Stimulated activated CD4-positive, alpha-beta T cell treated with anti-CD3 and anti-CD28 coated beads, Interleukin-15, amount 100 ng/mL, for 48 hours (primary cell): Measurements from ENCODE around the gene C1D.

Source experiments
- DNase-seq, 2 donors: peaks; one replicate each; pipeline ENCODE4 v3.0.0-alpha.2; 2020; ENCODE audit warnings: low read depth in 2 of 2

The C1D gene

GRCh38 chr2:68057658-68058396 lies 5.0 kb downstream of the C1D start:
- no peak for DNase-seq

- DNase-seq: no peak
Observed at GRCh38 chr2:68052717-68053422, 9.9 kb downstream of the C1D start.

DNA sequence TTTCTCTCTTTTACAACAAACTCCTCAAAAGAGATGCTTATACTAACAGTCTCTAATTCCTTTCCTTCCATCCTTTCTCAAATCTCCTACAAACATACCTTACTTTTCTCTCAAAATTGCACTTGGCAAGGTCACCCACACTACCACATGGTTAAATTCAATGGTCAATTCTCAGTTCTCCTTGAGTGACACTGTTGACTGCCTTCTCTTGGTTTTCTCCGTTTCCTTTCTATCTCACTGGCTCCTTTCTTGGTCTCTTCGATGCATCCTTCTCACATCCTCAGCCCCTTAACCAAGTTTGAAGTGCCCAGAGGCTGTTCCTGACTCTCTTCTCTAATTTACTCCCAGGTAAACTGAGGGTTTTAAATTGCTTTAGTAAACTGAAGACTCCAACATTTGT lies 12.5 kb downstream of the C1D start:
- no peak for DNase-seq

DNA sequence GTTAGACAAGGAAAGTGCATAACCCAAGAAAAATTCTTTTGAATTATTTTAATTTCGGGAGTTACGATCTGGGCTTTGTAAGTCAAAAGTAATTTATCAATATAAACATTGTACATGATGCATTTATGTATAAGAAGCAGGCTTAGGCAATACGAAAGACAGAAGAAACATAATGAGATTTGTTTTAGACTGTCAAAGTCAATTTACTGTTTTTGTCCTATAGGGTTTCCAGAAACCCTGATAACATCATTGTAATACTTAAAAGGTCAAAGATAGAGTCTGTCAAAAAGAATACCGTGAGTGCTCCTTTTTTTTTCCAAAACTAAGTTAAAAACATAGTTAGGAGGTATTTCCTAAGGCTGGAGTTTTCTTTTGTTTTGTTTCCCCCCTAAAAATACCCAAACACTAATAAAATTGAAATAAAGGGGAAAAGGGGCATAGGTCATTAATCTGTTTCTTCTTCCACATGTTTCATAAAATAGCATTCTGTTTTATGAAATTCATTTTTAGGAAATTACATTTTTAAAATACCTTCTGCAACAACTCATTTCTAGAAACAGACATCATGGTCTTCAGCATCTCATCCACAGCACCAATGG lies 16.1 kb downstream of the C1D start:
- no peak for DNase-seq

- no peak for DNase-seq
Observed at GRCh38 chr2:68046224-68046623, 16.6 kb downstream of the C1D start.

DNA sequence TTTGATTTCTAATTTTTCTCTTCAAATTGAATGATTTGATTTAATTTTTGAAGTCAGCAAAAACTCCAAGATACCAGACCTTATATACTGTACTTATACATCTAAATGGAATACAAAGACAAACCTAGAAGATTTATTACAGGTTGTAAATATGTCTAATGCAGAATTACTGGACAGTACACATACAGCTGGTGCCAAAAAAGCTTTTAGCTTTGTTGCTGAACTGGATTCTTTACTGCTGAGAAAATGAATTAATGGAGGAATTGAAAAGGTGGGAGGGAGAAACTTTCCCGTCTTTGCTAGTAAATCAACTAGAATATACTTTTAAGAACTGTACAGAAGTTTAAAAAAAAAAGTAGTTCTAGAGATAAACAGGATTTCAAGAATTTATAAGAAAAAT lies 17.5 kb downstream of the C1D start:
- DNase-seq: no peak

DNA sequence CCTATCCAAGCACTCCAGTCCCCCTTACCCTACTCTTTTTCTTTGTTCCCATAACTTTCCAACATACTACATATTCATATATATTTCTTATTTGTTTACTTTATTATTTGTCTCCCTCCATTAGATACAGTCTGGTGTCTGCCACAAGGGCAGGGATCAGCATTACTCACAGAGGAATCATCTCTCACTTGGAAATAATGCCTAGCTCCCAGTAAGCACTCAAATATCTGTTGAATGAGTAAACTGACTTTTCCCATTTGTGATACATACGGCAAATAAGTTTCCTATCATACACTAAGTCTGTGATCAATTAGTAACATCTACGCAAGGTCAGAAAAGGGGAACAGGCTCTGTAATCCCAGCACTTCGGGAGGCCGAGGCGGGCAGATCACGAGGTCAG lies 18.7 kb downstream of the C1D start:
- no peak for DNase-seq

GRCh38 chr2:68043695-68044094 lies 19.1 kb downstream of the C1D start:
- no peak for DNase-seq

DNA sequence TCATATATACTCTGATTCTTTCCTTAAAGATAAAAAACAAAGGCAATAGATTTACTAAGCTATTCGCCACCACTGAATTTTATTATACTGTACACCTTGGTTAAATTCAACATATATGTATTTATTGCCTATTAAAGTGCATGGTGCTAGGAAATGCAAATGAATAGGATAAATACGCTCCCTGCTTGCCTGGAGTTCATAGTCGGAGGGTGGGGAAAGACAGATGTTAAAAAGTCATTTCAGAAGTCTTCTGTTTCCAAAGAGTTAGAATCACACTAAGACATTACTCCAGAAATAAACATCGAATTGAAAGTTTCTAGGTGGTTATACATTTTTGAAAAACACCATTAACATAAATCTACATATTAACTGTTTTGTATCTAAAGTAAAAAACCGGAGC lies 19.8 kb downstream of the C1D start:
- no peak for DNase-seq

DNA sequence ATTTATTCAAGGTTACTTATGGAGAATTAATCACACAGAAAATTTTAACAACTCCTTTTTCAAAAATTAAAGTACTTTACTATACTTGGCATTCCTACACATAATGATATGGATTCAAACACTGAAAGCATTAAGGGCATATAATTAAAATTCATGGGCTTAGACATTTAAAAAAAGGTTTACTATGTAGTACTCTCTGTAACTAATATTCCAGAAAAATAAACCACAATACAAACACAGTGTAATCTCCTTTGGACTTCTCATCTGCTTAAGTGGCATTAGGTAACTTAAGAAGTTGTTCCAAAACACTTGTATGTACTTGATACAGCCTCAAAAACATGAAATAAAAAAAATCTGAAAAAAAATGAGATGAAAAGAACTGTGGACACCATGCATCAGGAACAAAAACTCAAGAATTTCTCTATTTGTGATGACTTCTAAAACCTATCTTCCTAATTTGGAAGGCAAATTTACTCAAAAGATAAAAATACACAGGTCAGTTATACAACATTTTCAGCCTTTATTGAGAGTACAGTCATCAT lies 21.0 kb downstream of the C1D start:
- DNase-seq: no peak

- no peak for DNase-seq
Observed at GRCh38 chr2:68040078-68040477, 22.7 kb downstream of the C1D start.

GRCh38 chr2:68039317-68039716 lies 23.5 kb downstream of the C1D start:
- no peak for DNase-seq

DNA sequence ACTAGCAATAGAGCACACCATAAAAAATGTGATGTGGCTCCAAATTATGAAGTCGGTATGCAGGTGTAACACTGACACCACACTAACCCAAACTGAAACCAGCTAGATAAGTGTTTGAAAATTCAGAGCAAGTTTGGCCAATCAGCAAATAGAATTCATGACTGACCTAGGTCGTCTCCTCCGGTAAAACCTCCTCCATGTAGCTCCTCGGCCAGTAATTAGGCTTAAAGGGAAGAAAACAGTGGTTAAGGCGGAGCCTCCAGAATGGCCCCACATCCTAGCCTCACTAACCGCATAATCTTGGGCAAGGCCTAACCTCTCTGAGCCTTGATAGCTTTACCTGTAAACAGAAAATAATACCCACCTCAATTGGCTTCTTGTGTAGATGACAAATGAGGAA lies 30.1 kb downstream of the C1D start:
- DNase-seq: no peak

- no peak for DNase-seq
Observed at GRCh38 chr2:68031542-68032160, 31.2 kb downstream of the C1D start.

DNA sequence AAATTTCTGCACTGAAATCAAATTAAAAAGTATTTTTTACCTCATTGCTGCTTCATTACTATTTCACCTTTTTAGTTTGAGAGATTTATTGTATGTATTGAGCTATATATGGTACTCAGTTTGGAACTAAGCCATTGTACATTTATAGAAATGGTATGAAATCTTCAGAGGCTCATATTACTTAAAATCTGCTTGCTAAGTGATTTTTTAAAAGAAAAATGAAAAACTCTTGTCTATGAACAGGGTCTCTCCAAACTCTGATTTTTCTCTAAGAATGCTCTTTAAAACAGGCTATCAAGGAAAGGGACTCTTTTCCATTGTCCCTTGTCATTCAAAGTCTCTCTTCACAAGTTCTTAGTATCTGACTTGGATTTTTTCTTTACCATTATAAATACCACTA lies 31.8 kb downstream of the C1D start:
- DNase-seq: no peak

- no peak for DNase-seq
Observed at GRCh38 chr2:68030529-68030928, 32.3 kb downstream of the C1D start.

- DNase-seq: no peak
Observed at GRCh38 chr2:68027959-68028358, 34.8 kb downstream of the C1D start.

- DNase-seq: no peak
Observed at GRCh38 chr2:68024450-68024849, 38.4 kb downstream of the C1D start.

DNA sequence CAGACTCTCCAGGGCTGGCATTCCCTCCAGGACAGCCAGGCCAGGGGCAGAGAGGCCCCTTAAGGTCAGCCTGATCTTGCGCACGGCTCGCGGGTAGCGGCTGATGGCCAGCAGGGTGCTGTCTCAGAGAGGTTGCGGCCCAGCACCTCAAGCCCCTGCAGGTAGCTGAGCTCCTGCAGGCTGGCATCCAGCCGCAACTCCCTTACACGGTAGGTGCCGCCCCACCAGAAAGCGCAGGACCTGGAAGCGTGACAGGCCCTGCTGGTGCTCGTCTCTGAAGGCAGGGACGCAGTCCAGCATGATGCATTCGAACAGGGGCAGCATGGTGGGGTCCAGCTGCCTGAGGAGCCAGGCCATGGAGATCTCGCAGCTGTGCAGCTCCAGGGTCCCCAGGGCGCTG lies 38.9 kb downstream of the C1D start:
- DNase-seq: no peak

DNA sequence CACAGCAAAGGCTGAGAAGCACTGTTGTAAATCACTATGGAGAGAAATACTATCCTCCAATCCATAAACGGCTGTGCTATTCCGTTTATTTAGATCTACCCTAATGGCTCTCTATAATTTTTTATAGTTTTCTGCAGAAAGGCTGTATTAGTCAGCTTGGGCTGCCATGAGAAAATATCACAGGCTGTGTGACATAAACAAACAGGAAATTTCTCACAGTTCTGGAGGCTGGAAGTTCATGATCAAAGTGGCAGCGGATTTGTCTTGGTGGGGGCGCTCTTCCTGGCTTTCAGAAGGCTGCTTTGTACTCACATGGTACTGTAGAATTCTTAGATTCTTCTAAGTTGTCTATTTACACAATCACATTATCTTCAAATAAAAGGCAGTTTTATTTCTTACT lies 44.1 kb downstream of the C1D start:
- DNase-seq: no peak

DNA sequence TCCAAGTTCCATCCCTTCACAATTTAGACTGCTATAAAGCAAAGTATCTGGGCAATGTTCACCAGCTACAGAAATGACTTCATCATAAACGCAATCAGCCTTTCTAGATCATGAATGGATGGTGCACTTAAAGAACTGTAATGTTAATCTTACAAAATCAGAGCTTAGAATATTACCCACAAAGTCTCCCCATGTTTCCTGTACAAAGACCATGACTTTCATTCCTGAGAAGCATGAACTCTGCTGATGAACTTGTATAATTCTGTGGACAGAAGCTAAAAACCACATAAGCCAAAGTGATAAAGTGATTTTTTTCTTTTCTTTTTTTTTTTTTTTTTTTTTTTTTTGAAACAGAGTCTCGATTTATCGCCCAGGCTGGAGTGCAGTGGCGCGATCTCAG lies 53.3 kb downstream of the C1D start:
- DNase-seq: no peak

DNA sequence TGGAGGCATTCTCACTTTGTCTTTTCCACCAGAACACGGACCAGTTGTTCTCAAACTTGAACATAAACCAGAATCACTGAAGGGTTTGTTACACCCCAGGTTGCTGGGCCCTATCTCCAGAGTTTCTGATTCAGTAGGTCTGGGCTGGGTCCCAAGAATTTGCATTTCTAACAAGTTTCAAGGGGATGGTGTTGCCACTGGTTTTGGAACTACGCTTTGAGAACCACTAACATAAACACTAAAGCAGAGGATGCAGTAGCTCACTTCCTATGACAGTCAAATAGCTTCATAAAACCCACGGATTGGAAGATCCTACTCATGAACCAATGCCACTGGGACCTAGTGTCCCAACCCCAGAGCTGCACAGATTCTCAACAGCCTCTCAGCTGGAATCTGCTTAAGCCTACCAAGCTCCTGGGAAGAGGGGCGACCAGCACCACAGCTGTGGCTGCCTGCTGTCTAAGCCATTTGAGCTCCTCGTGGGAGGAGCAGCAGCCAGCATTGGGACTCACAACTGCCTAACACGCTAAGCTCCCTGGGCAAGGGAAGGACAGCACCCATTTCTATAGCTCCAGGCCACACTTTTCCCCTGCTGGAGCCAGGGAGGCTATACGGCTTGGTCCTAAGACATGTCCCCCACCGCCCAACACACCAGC lies 62.5 kb downstream of the C1D start:
- DNase-seq: no peak
